NCI-H2196 treated with DMSO at 0.1 percent for 48 hours (cell line): Measurements from ENCODE around the gene LIFR.

Experiments
- DNase-seq: peaks from one replicate; lab custom pipeline; 2025; ENCODE audit not compliant: unreplicated experiment; lab: John Stamatoyannopoulos, UW

LIFR gene

DNA sequence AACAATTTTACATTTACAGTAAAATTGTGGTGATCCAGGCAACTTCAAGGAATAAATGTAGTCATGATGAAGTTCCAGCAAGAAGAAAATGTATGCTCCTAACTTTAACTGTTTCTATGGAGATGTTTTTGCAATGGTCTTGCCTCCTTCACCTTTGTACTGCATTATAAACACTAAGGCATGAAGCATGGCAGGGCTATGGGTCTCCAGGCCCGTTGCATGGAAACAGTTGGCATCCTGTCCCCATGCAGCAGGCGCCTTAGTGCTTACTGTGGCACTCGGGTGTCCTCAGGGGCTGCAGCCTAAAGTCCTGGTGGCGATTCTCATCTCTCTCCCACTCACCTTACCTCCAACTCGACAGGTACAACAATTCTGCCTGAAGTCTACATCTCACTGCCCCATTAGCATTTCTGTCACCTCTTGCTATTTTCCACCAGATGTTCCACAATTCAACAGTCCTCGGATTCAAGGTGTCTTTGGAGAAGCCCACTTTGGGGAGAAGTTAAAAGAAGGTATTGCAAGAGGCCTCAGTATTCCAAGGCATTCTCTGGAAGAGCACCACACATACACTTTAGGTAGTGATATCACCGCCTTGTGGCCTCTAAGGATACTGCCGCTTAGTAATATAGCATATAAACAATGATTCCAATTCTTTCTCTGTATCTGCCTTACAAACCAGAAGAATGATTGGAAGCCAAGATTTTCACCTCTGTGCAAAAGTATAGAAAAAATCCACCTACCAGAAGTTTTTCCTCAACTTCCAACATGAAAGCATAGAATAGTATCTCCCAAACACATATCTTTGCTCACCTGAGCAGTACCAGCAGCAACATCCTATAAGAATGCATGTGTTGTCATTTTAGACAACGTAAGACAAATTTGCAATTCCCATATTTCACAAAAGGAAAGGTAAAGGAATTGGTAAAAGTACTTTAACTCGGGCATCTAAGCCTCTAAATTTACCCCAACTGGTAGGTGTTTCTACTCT lies 5.1 kb downstream of the LIFR start:
- peak; percentile 49 for DNase-seq

DNA sequence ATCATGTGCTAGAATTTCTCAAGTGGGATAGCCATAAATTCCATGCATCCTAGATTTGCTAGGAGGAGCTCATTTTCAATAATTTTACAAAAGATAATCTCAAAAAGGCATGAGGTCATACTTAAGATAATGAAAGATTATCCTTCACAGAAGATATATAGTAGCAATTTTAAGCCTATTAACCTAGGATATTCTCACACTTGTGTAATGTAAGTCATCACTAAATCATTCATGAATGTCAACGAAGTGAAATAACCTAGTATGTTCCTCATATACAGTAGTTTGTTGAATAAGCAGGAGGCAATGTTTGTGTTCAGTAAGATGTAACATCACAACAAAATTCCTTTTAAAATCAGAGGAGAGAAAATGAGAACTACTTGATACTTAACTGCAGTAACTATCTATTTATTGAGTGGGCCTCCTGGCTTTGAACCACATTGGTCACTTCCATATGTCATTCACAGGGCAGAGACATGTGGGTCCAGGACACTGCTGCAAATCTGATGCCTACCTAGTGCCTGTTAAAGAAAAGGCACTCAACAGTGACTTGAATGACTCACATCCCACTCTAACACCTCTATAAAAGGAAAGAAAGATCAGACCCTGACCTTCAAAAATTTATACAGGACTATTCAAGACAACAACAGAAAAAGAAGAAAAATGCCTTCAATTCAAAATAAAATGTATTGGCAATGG lies 8.2 kb downstream of the LIFR start:
- no peak for DNase-seq

DNA sequence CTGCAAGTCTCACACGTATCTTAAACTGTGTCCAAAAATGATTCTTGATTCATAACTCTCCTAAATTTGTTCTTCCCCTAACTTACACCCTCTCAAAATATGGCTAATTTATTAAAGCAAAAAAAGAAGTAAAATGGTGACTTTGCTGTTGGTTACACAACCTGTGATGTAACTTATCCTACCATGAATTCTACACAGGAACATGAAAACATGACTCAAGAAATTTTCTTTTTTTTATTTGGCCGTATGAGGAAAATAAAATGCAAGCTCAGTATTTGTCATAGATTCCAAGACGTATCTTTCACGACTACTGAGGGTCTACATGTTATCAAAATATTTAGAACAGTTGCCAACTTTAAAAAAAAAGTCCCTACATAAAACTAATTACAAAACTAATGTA lies 9.2 kb downstream of the LIFR start:
- no peak for DNase-seq

DNA sequence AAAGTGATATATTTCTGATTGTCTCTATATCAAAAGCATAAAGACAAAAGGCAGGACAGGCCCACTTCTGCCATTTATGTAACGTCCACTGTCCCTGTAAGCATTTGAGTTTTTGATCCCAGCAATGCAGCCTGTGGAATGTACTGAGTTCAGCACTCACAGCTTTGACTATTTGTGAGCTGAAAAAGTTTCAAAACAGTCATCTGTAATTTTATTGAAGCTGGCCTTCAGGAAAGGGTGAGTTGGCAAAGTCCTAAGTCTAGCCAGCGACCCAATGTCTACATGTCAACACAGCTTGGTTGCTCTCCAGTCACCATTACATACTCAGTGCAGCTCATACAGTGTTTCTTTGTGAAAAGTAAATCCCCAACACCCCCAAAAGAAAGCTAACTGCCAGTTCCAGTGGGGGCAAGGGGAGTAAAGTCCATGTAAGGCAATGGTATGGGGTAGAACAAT lies 9.7 kb downstream of the LIFR start:
- DNase-seq = no peak

DNA sequence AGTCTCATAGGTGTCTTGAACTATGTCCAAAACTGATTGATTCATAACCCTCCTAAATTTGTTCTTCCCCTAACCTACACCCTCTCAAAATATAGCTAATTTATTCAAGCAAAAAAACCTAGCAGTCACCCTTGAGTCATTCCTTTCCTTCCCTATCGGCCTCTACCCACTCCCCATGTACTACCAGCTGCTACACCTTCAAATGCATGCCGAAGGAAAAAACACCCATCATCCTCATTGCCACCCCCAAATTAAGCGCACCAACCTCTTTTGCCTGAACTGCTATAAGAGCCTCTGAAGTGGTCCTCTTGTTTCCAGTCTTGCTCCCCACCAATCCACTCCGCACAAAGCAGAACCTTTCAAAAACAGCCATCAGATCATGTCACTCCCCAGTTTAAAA lies 12.6 kb downstream of the LIFR start:
- DNase-seq = no peak

DNA sequence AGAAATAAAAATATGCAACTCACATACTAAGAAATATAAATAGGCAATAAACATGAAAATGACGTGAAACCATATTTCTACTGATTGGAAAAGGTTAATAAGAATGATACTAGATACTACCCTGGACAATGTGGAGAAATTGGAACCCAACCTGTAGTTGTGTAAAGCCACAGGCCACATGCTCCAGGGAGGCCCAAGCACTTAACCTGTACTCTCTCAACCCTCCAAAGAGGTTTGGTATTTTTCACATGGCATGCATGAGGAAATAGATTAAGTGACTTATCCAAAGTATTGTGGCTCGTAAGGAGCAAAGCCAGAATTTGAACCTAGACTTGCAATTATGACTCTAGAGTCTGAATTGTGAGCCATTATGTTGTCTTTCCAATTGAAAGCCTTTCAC lies 13.4 kb downstream of the LIFR start:
- DNase-seq = no peak

DNA sequence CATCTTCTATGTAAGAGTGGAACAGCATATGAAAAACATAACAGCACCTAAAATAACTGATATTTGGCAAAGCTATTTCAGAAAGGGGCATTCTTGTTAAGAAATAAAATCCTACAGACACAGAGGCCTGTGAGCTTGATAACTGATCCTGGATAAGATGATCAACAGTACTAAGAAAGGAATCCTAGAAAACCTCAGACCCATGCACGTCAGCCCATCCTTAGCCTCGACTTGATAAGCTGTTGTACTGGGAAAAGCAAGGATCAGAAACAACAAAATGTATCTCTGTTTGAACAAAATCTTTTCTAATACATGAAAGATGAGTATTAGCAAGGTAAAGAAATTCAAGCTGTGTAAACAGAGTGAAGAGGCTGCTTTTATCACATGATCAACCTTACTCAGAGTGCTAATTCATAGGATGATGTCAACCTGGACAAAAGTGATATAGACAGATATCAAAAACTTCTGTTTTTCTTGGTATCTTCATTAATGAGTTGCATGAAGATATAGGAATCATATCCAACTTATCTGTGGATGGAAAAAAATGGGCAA lies 15.2 kb downstream of the LIFR start:
- peak; percentile 82 for DNase-seq

DNA sequence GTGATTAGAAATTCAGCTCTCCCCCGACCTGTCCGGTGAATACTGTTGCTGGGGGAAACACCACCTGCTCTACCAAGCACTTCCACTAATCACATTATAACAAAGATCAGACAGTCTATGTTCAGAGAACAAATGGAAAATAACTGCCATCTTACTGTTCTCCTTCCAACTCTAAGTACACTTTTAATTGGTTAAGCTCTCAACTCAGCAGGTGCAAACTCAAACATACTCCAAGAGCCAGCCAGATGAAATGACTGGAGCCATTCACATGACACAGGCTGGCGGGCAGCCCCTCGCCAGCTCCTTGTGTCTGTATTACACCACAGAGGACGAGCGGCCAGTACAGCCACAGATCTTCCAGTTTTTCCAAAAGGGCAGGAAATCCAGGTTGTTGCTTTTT lies 16.1 kb downstream of the LIFR start:
- DNase-seq = peak; percentile 94

DNA sequence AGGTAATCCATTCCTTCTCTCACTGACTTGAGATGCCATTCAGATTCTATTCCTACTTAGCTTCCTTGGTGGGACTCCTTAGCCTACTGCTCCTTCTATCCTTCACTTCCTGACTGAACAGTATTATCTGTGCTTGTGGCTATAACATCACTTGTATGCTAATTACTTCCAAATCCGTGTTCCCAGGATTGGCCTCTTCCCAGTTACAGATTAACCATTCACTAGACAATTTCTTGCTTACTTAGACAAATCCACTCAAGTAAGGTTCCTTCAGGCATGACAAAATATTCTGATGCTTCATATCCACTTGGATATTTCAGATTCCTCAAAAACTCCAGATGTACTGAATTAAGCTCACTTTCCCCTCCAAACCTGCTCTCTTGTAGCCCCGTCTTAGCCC lies 18.3 kb downstream of the LIFR start:
- DNase-seq = no peak

DNA sequence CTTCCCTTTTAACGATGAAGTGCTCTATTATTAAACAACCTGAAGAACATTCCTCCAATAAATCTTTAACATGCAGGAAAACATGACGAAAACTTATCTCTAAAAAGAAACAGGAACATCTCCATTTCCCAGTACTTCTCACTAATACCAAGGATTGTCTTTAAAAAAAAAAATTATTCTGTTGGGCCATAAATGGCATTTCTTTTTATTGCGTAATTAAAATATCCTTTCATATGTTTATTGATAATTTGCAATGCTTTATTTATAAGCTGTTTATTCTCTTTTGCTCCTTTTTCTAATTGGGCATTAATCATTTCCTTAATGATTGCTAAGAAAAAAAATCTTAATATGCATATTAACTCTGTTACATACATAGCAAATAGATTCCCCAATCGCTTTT lies 18.9 kb downstream of the LIFR start:
- no peak for DNase-seq

DNA sequence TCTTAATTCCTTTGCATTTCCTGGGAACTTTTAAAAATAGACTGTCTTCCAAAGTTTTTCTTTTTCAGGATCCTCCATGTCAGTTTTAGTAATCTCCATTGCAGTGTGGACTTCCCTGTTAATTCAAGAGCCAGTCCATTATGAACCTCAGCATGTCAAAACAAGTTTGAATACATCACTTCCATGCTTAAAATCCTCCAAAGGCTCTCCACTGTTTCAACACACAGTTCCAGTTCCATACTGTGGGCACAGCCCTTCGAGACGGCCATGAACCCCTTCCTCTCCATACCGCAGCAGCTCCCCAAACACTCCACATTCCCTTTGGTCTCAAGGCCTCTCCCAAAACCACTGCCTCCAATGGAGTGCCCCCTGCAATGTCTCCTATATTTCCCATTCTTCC lies 19.5 kb downstream of the LIFR start:
- DNase-seq = no peak

DNA sequence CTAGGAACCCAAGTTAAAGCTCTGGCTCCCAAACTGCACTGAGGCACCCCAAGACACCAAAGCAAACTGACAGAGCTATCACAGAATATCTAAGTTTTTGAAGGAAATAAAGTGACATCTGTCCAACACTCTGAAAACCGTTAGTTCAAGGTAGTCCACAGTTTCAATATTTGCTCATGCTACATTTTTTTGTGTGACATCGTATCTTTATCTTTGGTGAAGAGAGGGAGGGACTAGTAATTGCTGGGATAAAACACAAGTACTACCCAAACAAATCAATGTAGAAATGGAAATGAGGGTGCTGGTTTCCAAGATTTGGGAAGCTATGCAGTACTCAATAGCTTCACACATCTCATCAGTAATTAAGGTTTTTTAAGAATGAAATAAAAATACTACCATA lies 20.6 kb downstream of the LIFR start:
- DNase-seq = no peak

DNA sequence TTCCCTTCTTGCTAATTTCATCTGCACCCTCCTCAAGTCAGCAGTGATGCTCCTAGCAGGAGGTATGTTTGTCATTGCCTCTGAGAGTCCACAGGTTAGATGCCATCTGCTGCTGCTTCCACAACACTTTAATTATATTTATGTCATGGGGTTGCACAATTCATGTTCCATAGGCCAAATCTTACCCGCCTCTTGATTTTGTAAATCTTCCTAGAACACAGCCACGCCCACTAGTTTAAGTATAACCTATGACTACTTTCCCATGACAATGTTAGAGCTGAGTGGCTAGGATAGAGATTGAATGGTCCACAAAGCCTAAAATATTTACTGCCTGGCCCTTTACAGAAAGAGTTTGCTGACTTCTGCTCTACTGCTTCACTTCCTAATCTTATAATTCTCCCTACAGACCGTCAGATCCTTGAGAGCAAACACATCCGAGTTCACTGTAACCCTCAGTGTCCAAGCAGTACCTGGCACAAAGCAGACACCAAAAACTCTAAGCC lies 21.1 kb downstream of the LIFR start:
- no peak for DNase-seq

DNA sequence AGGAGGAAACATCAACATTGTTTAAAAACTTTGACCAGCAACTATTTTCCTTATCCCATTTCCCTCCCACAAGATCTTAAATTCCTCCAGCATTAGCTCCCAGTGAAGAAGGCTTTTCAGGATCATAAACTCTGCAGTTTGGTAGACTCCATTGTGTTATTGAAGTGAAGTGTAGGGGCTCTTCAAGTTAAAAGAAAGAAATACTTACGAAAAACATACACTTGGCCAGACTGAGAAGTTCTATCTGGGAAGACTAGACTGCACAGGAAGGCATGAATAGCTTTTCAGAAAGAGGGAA lies 22.3 kb downstream of the LIFR start:
- DNase-seq = no peak

DNA sequence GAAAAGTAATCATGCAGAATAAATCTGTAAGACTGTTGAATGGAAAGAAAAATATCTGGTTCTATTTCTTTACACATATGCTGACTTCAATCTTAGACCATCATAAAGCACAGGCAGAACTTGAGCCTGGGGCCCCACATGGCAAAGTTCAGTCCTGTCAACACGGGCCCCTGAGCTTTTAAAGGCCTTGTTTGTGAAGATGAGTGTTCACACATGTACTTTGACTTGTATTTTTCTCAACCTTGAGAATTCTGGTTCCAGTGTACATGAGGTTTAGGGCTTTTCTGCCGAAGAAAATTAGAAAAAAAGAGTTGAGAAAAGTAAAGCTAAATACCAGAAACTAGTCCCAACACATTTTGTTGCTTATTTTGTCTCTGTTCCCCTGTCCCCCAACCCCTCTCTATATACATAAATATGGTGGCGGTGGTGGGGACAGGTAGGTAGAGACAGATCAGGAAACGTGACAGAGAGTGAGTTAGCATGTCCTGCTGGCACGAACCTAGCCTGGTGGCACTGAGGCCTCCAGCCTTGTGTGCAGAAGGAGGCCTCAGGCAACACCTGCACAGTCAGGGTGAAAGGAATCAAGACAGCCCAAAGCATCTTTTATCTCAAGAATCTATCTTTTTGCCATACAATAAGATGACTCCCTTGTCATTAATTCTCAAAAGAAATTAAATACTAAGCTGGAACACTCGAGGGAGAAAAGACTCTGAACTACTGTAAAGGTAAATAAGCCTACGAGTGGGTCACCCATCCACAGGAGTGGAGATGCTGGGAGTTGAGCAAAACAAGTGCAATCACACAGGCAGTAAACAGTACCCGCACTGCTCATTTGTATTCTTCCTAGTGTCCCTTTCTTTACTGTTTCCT lies 22.9 kb downstream of the LIFR start:
- DNase-seq = no peak

DNA sequence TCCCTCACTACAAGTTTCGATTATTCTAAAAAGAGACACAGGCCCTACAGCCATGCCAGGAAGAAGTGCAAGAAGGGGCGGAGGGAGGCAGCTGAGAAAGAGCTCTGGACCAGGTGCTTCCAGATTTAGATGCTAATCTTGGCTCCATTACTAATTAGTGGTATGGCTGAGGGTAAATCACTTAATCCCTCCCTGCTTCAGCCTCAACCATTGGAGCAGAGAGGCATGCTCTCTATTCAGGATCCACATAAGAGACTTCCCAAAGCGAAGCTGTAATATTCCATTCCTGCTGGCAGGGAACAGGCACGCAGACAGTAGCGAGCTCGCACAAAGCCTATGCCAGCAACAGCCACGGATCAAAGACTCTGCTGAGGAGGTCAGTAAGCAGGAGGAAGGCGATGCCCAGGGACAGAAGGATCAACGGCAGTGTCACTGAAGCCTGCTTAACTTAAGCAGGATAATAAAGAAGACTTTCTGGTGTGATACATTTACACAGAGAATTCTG lies 24.2 kb downstream of the LIFR start:
- DNase-seq = peak; percentile 86

DNA sequence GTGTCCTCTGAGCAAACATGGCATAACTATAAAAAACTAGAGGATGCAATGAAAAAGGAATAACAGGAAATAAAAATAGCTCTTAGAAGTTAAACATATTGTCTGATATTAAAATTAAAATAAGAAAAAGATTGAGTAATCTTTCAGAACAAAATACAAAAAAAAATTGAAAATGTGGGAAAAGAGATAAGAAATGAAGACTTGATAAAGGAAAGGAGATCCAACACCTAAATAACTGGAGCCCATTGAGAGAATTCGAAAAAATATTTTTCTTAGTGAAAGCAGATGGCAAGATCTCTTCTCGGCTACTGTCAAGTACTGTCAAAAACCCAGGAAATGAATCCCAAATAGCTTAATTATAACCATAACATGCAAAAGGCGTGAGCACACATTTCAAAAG lies 24.9 kb downstream of the LIFR start:
- no peak for DNase-seq

DNA sequence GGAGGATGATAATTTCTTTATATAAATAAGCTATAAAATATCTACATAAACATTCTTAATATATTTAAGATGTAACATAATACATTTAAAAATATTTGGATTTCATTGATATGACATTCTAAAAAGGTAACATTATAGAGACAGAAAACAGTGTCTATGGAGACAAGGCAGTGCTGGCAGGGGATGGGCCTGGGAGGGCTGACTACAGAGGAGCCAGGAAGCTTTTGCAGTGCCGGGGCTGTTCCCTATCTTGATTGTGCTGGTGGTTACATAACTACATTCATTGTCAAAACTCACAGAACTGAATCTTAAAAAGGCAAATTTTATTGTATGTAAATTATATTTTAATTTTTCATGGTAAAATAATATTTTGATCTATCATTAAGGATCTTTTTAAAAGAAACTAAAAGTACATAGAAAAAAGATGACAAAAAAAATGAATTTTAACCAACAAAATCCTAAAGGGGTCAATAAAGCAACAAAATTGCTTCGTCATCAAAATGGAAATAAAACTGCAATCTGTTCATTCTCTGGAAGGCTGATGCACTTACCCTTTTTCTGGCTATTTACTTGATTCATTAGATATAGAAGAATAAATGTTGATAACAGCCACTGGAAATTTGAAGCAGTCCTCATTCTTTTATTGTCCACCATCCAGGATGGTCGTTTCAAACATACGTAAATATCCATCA lies 26.3 kb downstream of the LIFR start:
- no peak for DNase-seq

DNA sequence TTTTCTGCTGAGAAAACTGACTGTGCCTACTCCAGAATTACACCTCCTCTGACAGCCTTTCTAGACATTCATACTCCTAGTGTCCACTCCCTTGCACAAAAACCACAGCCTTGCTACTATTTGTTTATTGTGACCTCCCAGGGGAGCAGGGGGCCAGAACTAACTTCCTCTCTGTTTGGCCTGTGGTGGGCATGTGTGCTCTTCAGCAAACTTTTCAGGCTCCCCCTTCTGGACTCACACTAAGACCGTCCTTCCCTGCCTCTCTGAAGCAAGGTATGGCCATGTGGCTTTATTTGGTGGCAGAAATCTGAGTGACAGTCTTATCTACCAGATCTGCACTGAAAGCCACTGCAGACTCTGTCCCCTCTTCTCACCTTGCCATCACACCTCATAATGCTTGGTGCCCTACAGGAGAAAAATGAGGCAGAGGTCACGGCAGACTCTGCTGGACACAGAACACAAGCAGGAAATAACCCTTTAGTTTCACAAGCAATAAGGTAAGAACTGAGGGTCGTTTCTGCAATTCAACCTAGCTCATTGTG lies 28.2 kb downstream of the LIFR start:
- no peak for DNase-seq

DNA sequence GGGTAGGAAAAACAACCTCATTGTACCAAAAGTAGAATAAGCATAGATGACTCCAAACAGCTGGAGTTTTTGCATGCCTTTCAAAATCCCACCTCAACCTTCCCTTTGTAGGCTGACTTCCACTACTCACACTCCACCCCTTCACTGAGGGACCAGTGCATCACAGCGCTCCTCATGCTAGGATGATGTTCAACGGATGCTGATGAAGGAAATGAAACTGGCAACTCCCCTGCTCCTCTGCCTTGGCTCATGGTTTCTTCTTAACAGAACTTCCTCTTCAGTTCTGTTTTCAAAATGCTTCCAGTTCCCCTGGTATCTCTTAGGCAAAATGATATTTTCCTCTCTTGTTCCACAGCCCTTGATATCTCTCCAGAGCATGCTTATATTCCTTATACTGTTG lies 29.0 kb downstream of the LIFR start:
- DNase-seq = no peak
